ENCODE results near the gene ARCN1. TPM values are rescaled to one million over a fixed set of nuclear protein-coding genes. Genes with fewer than 3 reads are reported as not detected.

ARCN1 gene
- total and polyA plus RNA-seq, 9 of the 15 experiments (the other 6 are each of a cell fraction or from before 2014, with no cell fraction given), result 30.0 to 224 (median 76.4) TPM

DNA sequence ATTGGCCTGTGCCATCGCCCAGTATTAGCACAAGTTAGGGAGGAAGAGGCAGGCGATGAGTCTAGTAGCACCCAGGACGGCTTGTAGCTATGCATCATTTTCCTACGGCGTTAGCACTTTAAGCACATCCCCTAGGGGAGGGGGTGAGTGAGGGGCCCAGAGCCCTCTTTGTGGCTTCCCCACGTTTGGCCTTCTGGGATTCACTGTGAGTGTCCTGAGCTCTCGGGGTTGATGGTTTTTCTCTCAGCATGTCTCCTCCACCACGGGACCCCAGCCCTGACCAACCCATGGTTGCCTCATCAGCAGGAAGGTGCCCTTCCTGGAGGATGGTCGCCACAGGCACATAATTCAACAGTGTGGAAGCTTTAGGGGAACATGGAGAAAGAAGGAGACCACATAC lies 36.9 kb upstream of the ARCN1 start:
- Histone ChIP-seq H2AFZ (ENCODE audit: low read depth, low read length) (no peak overlapping the region), H3K27ac (ENCODE audit: extremely low read depth, low read depth, low read length) (no peak overlapping the region), H3K9ac (ENCODE audit: insufficient read depth in 1 of 2, low read depth in 2 of 2, low read length in 2 of 2) (no peak overlapping the region), H3K4me3 (no peak overlapping the region), H3K4me1 (replicated peaks in 1 of 2; ENCODE audit: control insufficient read depth in 2 of 2, insufficient read depth in 2 of 2, low read length in 2 of 2) (peaks cover 9 to 31% of the 10 kb centered on the region in 2 experiments), H4K20me1 (replicated peaks; ENCODE audit: control insufficient read depth, insufficient read depth, low read length) (no peaks in the 10 kb centered on the region), H3K79me2 (ENCODE audit: control insufficient read depth, insufficient read depth, low read length) (no peaks in the 10 kb centered on the region; the same call in 2 of the 3 replicates), H3K36me3 (ENCODE audit: control insufficient read depth, insufficient read depth, low read length) (no peaks in the 10 kb centered on the region), H3K27me3 (ENCODE audit: control insufficient read depth in 2 of 2, insufficient read depth in 2 of 2, low read length in 2 of 2) (no peaks in the 10 kb centered on the region), H3K4me2 (ENCODE audit: insufficient read depth, low read length) (no peak overlapping the region), H3K9me1 (ENCODE audit: control insufficient read depth, insufficient read depth, low read length) (no peaks in the 10 kb centered on the region), H3K9me3 (replicated peaks; ENCODE audit: control insufficient read depth, insufficient read depth, low read depth, low read length) (no peaks in the 10 kb centered on the region)
- intact Hi-C loops (cut with micrococcal nuclease), result no loop called here
- POLR2A ChIA-PET, result interaction anchor here (0.7 kb wide), 1 partner anchor 12 kb away, joined by 3 read pairs; no protein-coding TSS in a partner anchor
- BruUV-seq (replicated peaks), result no TSS peak
- no peak for DNase-seq (ENCODE audit: extremely low read depth in 1 of 4, low spot score in 3 of 4)
- CTCF ChIA-PET (ENCODE audit: low intra/inter-chr PET ratio), result no interaction called here
- in situ Hi-C loops (cut with MboI), result no loop called here
- ATAC-seq, result no peak
- no peak for FAIRE-seq
- TF ChIP-seq MTF1 (CRISPR knock-in tag; IDR thresholded peaks at IDR 0.05; ENCODE audit: borderline replicate concordance) (no peak), CSDE1 (IDR thresholded peaks at IDR 0.05) (no peak), PRMT5 (CRISPR knock-in tag; IDR thresholded peaks at IDR 0.05) (no peak), EP300 (IDR thresholded peaks at IDR 0.05; ENCODE audit: low read length) (no peak), CBX2 (IDR thresholded peaks at IDR 0.05; ENCODE audit: insufficient read depth, low read length, poor library complexity, severe bottlenecking) (no peak), KDM5B (IDR thresholded peaks at IDR 0.05; ENCODE audit: insufficient replicate concordance, low read depth, low read length) (no peak), TARDBP (IDR thresholded peaks at IDR 0.05) (no peak), GTF2E2 (tag; IDR thresholded peaks at IDR 0.05) (no peak), ETV1 (tag; conservative IDR thresholded peaks at IDR 0.05; ENCODE audit: low read depth) (no peak), BRD9 (IDR thresholded peaks at IDR 0.05; ENCODE audit: low read depth, partially characterized antibody) (no peak)
- TF ChIP-seq, protein P1, sequence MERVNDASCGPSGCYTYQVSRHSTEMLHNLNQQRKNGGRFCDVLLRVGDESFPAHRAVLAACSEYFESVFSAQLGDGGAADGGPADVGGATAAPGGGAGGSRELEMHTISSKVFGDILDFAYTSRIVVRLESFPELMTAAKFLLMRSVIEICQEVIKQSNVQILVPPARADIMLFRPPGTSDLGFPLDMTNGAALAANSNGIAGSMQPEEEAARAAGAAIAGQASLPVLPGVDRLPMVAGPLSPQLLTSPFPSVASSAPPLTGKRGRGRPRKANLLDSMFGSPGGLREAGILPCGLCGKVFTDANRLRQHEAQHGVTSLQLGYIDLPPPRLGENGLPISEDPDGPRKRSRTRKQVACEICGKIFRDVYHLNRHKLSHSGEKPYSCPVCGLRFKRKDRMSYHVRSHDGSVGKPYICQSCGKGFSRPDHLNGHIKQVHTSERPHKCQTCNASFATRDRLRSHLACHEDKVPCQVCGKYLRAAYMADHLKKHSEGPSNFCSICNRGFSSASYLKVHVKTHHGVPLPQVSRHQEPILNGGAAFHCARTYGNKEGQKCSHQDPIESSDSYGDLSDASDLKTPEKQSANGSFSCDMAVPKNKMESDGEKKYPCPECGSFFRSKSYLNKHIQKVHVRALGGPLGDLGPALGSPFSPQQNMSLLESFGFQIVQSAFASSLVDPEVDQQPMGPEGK (CRISPR knock-in tag; IDR thresholded peaks at IDR 0.05; ENCODE audit: borderline replicate concordance), result no peak
- TF ChIP-seq, protein P2, sequence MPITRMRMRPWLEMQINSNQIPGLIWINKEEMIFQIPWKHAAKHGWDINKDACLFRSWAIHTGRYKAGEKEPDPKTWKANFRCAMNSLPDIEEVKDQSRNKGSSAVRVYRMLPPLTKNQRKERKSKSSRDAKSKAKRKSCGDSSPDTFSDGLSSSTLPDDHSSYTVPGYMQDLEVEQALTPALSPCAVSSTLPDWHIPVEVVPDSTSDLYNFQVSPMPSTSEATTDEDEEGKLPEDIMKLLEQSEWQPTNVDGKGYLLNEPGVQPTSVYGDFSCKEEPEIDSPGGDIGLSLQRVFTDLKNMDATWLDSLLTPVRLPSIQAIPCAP (CRISPR knock-in tag; IDR thresholded peaks at IDR 0.05; ENCODE audit: borderline replicate concordance), result no peak
- WGBS (ENCODE audit: insufficient coverage, low coverage, missing lambda C conversion rate), result 62% methylated on average over 9 of the region's 9 CpGs

Data from K562 (cell line).